Mesothelial cell of epicardium (in vitro differentiated cells): ENCODE data around the gene UBE2C. TPM values are rescaled to one million over a fixed set of nuclear protein-coding genes. Genes with fewer than 3 reads are reported as not detected.

Experiments
- DNase-seq, 2 experiments: peaks; one replicate each; pipeline ENCODE4 v3.0.0; 2021; ENCODE audit warnings: low spot score in 2 of 2; ENCODE audit not compliant: unreplicated experiment in 2 of 2
- H3K27ac Mint-ChIP-seq: 2 replicates; pipeline ENCODE4 v1.8.0; 2021; ENCODE audit warnings: mixed read lengths
- H3K27me3 Mint-ChIP-seq: 2 replicates; pipeline ENCODE4 v1.8.0; 2021; ENCODE audit warnings: low read depth, mixed read lengths
- H3K36me3 Mint-ChIP-seq: 2 replicates; pipeline ENCODE4 v1.8.0; 2021; ENCODE audit warnings: mixed read lengths
- H3K4me1 Mint-ChIP-seq: 2 replicates; pipeline ENCODE4 v1.8.0; 2021; ENCODE audit warnings: mixed read lengths
- H3K4me3 Mint-ChIP-seq: 2 replicates; pipeline ENCODE4 v1.8.0; 2021; ENCODE audit warnings: mild to moderate bottlenecking, moderate library complexity, mixed read lengths
- H3K9me3 Mint-ChIP-seq: 2 replicates; pipeline ENCODE4 v1.8.0; 2021; ENCODE audit warnings: mixed read lengths
- total RNA-seq: library from RNA; stranded (reverse); gene quantifications from 3 replicates; pipeline ENCODE4 v1.2.1, GENCODE V29; 2021
- TF ChIP-seq, protein P1 (sequence below): fragments of 200-600 bp; sonication (generic); IDR thresholded peaks from one replicate; pipeline ENCODE4 v1.5.0; 2021; ENCODE audit warnings: antibody characterized with exemption; ENCODE audit not compliant: unreplicated experiment

Gene UBE2C
- total RNA-seq, 1 donor from 2014 or later: 48.1 TPM

- Mint-ChIP-seq H3K36me3 (peaks cover 19% of the 10 kb centered on the region), H3K9me3 (no peaks in the 10 kb centered on the region), H3K27ac (no peak overlapping the region), H3K4me3 (no peak overlapping the region), H3K4me1 (no peaks in the 10 kb centered on the region), H3K27me3 (no peaks in the 10 kb centered on the region)
- TF ChIP-seq, protein P1, sequence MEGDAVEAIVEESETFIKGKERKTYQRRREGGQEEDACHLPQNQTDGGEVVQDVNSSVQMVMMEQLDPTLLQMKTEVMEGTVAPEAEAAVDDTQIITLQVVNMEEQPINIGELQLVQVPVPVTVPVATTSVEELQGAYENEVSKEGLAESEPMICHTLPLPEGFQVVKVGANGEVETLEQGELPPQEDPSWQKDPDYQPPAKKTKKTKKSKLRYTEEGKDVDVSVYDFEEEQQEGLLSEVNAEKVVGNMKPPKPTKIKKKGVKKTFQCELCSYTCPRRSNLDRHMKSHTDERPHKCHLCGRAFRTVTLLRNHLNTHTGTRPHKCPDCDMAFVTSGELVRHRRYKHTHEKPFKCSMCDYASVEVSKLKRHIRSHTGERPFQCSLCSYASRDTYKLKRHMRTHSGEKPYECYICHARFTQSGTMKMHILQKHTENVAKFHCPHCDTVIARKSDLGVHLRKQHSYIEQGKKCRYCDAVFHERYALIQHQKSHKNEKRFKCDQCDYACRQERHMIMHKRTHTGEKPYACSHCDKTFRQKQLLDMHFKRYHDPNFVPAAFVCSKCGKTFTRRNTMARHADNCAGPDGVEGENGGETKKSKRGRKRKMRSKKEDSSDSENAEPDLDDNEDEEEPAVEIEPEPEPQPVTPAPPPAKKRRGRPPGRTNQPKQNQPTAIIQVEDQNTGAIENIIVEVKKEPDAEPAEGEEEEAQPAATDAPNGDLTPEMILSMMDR: no peak
- no peak for DNase-seq
These were observed 36.6 kb downstream of the UBE2C start for GRCh38 chr20:45848969-45849582.

- no peaks in the 10 kb centered on the region for H3K9me3 Mint-ChIP-seq
- TF ChIP-seq, protein P1: no peak
- no peaks in the 10 kb centered on the region for H3K4me1 Mint-ChIP-seq
- H3K27me3 Mint-ChIP-seq: no peaks in the 10 kb centered on the region
- DNase-seq: no peak
- H3K4me3 Mint-ChIP-seq: no peak overlapping the region
- no peak overlapping the region for H3K27ac Mint-ChIP-seq
- H3K36me3 Mint-ChIP-seq: peaks cover 15% of the 10 kb centered on the region
These were observed 37.8 kb downstream of the UBE2C start for GRCh38 chr20:45850238-45850637.

- H3K36me3 Mint-ChIP-seq: peaks cover 15% of the 10 kb centered on the region
- DNase-seq: no peak
- no peak overlapping the region for H3K27ac Mint-ChIP-seq
- H3K4me1 Mint-ChIP-seq: peaks cover 3% of the 10 kb centered on the region
- H3K4me3 Mint-ChIP-seq: no peak overlapping the region
- TF ChIP-seq, protein P1: no peak
- H3K9me3 Mint-ChIP-seq: no peaks in the 10 kb centered on the region
- no peaks in the 10 kb centered on the region for H3K27me3 Mint-ChIP-seq
These were observed 38.5 kb downstream of the UBE2C start for GRCh38 chr20:45850926-45851325.

- no peaks in the 10 kb centered on the region for H3K27me3 Mint-ChIP-seq
- H3K36me3 Mint-ChIP-seq: peaks cover 12% of the 10 kb centered on the region
- no peak overlapping the region for H3K4me3 Mint-ChIP-seq
- TF ChIP-seq, protein P1: no peak
- H3K9me3 Mint-ChIP-seq: no peaks in the 10 kb centered on the region
- no peak overlapping the region for H3K27ac Mint-ChIP-seq
- peaks cover 7% of the 10 kb centered on the region for H3K4me1 Mint-ChIP-seq
- no peak for DNase-seq
These were observed 39.1 kb downstream of the UBE2C start for GRCh38 chr20:45851501-45851900.

GRCh38 chr20:45852326-45852725, 39.9 kb downstream of the UBE2C start:
- no peak overlapping the region for H3K27ac Mint-ChIP-seq
- DNase-seq: no peak
- TF ChIP-seq, protein P1: no peak
- H3K4me3 Mint-ChIP-seq: no peak overlapping the region
- H3K4me1 Mint-ChIP-seq: peaks cover 11% of the 10 kb centered on the region
- no peaks in the 10 kb centered on the region for H3K9me3 Mint-ChIP-seq
- H3K27me3 Mint-ChIP-seq: no peaks in the 10 kb centered on the region
- H3K36me3 Mint-ChIP-seq: peaks cover 12% of the 10 kb centered on the region

- Mint-ChIP-seq H3K9me3 (no peaks in the 10 kb centered on the region), H3K27ac (no peak overlapping the region), H3K4me1 (peaks cover 21% of the 10 kb centered on the region), H3K36me3 (peaks cover 12% of the 10 kb centered on the region), H3K27me3 (no peaks in the 10 kb centered on the region), H3K4me3 (no peak overlapping the region)
- TF ChIP-seq, protein P1: no peak
- DNase-seq: no peak
These were observed 41.0 kb downstream of the UBE2C start for GRCh38 chr20:45853484-45853883.
